GM23248 (cell line): ENCODE data around the gene NOL4L.

Source experiments
- EZH2 ChIP-seq: fragments of 200-600 bp; sonication (generic); IDR thresholded peaks from 2 replicates; pipeline ENCODE4 v1.6.1; 2018; ENCODE audit warnings: antibody characterized with exemption, mild to moderate bottlenecking; ENCODE audit not compliant: insufficient read depth, poor library complexity, severe bottlenecking
- EZH2phosphoT487 ChIP-seq: fragments of 200-600 bp; sonication (generic); IDR thresholded peaks from 2 replicates; pipeline ENCODE4 v1.6.1; 2018; ENCODE audit warnings: antibody characterized with exemption, moderate library complexity, mild to moderate bottlenecking, low read depth; ENCODE audit not compliant: insufficient read depth

DNA sequence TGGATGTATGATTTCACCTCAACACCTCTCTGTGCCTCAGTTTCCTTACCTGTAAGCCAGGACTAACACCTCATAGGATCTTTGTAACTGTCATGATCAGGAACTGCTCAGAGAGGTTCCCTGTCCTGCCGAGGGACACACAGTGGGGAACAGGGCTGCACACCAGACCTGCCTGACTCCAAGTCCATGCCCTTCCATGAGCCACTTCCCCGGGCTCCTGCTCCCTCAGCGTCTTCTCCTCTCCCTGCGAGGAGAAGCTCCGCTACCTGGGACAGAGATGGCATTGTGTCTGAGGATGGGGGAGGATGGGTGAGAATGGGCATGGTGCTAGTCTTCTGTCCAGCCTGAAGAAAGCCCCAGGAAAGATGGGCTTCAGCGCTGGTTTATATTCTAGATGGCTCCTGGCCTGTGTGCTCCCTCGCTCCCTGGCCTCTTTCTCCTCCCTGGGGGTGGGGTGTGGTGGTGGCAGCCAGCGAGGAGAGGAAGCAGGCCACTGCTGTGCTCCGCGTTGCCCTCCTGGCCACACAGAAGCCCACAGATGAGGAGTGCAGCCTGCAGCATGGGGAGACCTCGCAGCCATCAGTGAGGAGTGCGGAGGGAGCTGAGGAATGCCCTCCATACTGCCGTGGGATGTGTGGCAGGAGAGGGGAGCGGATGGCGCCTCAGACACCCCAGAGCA is 67.1 kb downstream of the NOL4L start:
- TF ChIP-seq EZH2, result no peak
- TF ChIP-seq EZH2phosphoT487, result no peak
